Measurements from ENCODE around the gene TF.

Gene TF

DNA sequence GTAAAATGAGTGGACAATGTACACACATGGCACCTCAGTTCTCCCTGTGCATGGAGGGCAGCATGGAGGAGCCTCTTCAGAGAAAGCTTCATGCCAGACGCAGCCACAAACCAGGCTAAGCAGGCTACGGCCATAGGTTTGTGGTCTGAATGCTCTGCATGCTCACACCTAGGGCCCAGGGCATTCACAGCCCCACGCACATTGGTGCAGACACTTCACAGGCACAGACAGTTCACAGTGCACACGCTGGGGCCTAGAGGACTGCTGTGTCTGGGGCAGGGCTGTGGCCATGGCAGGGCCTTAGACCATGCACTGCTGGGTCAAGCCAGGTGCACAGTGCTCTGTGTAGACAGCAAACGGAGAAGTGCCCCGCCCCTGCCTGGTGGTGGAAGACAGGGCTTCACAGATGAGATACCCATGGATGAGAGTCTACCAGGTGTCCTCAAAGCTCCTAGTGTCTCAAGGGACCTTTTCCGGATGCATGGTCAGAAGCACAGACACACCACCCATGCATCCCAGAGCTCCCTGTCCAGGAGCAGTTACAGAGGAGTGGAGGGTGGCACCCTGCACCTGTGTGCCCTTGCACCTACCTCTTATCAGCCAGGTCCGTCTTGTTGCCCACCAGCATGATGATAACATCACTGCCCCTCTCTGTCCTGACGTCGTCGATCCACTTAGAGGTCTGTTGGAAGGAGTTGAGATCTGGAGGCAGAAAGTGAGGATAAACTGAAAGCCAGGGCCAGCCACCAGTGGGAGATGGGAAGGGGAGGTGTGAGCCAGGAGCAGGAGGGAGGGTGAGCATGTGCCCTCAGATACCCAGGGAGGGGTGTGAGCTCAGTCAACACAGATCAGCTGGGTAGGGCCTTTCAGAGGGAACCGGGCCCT, 93.0 kb downstream of the TF start:
- no peak for DNase-seq
- Histone ChIP-seq H3K9ac (ENCODE audit: low read length) (no peak overlapping the region), H3K4me3 (ENCODE audit: low read length) (no peak overlapping the region), H3K36me3 (replicated peaks; ENCODE audit: insufficient read depth, low read length) (no peaks in the 10 kb centered on the region), H3K4me1 (ENCODE audit: low read length) (no peaks in the 10 kb centered on the region), H3K9me3 (replicated peaks; ENCODE audit: insufficient read depth, low read length) (no peaks in the 10 kb centered on the region), H2AFZ (ENCODE audit: low read length) (no peak overlapping the region), H4K20me1 (ENCODE audit: insufficient read depth, low read length) (no peaks in the 10 kb centered on the region), H3K79me2 (ENCODE audit: low read length) (no peaks in the 10 kb centered on the region), H3F3A (ENCODE audit: insufficient read depth, low read length) (no peaks in the 10 kb centered on the region), H3K4me2 (ENCODE audit: low read depth, low read length) (no peak overlapping the region), H3K9me2 (replicated peaks; ENCODE audit: insufficient read depth, low read length) (no peaks in the 10 kb centered on the region), H3K27me3 (replicated peaks; ENCODE audit: insufficient read depth, low read length) (no peaks in the 10 kb centered on the region), H3K27ac (ENCODE audit: low read length) (no peak overlapping the region)
- TF ChIP-seq, protein P1, sequence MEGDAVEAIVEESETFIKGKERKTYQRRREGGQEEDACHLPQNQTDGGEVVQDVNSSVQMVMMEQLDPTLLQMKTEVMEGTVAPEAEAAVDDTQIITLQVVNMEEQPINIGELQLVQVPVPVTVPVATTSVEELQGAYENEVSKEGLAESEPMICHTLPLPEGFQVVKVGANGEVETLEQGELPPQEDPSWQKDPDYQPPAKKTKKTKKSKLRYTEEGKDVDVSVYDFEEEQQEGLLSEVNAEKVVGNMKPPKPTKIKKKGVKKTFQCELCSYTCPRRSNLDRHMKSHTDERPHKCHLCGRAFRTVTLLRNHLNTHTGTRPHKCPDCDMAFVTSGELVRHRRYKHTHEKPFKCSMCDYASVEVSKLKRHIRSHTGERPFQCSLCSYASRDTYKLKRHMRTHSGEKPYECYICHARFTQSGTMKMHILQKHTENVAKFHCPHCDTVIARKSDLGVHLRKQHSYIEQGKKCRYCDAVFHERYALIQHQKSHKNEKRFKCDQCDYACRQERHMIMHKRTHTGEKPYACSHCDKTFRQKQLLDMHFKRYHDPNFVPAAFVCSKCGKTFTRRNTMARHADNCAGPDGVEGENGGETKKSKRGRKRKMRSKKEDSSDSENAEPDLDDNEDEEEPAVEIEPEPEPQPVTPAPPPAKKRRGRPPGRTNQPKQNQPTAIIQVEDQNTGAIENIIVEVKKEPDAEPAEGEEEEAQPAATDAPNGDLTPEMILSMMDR (IDR thresholded peaks at IDR 0.05; ENCODE audit: low read length), result no peak

DNA sequence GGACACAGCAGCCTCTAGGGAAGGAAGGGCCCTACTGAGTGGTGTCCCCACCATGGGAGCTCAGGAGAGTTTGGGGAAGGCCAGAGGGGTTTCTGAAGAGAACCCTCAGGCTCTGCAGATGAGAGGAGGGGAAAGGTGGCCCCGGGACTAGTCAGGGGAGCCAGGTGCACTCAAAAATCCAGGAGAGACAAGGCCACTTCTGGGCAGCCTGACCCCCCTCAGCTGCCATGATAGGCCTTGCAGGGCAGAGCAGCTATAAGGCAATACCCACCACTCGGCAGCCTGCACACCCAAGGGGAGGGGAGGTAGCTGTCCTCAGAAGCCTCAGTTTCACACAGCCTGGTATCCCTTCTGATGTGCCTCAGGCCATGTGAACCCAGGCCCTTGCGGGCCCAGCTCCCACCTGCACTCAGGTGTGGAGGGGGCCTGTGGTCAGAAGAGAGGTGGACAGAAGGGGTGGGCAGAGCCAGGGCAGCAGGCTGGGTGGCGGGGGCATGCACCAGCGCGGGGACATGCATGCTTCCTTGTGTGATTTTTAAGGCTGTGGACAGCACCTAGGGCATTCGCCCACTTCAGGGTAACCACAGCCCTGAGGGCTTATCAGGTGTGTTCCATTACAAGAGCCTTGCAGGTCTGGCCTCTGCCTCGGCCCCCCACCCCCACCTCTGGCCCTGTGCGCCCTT, 94.0 kb downstream of the TF start:
- Histone ChIP-seq H3K4me2 (ENCODE audit: low read depth, low read length) (no peak overlapping the region), H3K27me3 (replicated peaks; ENCODE audit: insufficient read depth, low read length) (no peaks in the 10 kb centered on the region), H3K9me2 (replicated peaks; ENCODE audit: insufficient read depth, low read length) (no peaks in the 10 kb centered on the region), H3K36me3 (replicated peaks; ENCODE audit: insufficient read depth, low read length) (no peaks in the 10 kb centered on the region), H3K9ac (ENCODE audit: low read length) (no peak overlapping the region), H3K4me3 (ENCODE audit: low read length) (no peak overlapping the region), H3K4me1 (ENCODE audit: low read length) (no peaks in the 10 kb centered on the region), H2AFZ (ENCODE audit: low read length) (no peak overlapping the region), H3K79me2 (ENCODE audit: low read length) (no peaks in the 10 kb centered on the region), H3F3A (ENCODE audit: insufficient read depth, low read length) (no peaks in the 10 kb centered on the region), H3K9me3 (replicated peaks; ENCODE audit: insufficient read depth, low read length) (no peaks in the 10 kb centered on the region), H4K20me1 (ENCODE audit: insufficient read depth, low read length) (no peaks in the 10 kb centered on the region), H3K27ac (ENCODE audit: low read length) (no peak overlapping the region)
- no peak for DNase-seq
- TF ChIP-seq EZH2 (optimal IDR thresholded peaks at IDR 0.05; ENCODE audit: low read depth, low read length) (no peak), EZH2phosphoT487 (IDR thresholded peaks at IDR 0.05; ENCODE audit: low read length) (no peak)
- TF ChIP-seq, protein P1 (IDR thresholded peaks at IDR 0.05; ENCODE audit: low read length), result no peak

DNA sequence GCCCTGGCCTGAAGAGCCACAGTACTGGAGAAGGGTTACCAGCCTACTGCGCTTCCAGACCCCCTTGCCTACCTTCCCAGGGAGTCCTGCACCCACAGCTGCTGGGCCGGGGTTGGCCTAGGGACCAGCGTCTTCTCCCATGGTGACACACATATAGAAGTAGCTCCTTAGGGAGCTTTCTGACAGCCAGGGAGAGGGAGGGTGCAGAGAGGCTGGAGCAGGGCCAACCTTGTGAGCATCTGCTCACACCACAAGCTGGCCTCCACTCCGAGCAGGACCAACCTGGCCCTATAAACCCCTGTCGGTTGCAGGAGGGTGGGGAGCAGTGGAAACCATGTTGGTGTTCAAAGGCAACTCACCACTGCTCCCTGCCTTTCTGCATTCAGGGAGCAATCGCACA, 94.6 kb downstream of the TF start:
- no peak for DNase-seq
- no peaks in the 10 kb centered on the region for H3K9me2 ChIP-seq (replicated peaks; ENCODE audit: insufficient read depth, low read length)
- TF ChIP-seq EZH2phosphoT487 (IDR thresholded peaks at IDR 0.05; ENCODE audit: low read length) (no peak), EZH2 (optimal IDR thresholded peaks at IDR 0.05; ENCODE audit: low read depth, low read length) (no peak)
- TF ChIP-seq, protein P1 (IDR thresholded peaks at IDR 0.05; ENCODE audit: low read length), result no peak

More for the DNA sequence above, 94.6 kb downstream of the TF start:
- H2AFZ ChIP-seq (ENCODE audit: low read length), result no peak overlapping the region
- H3K36me3 ChIP-seq (replicated peaks; ENCODE audit: insufficient read depth, low read length), result no peaks in the 10 kb centered on the region
- H3K4me1 ChIP-seq (ENCODE audit: low read length), result no peaks in the 10 kb centered on the region
- H4K20me1 ChIP-seq (ENCODE audit: insufficient read depth, low read length), result no peaks in the 10 kb centered on the region
- no peaks in the 10 kb centered on the region for H3F3A ChIP-seq (ENCODE audit: insufficient read depth, low read length)
- H3K9me3 ChIP-seq (replicated peaks; ENCODE audit: insufficient read depth, low read length), result no peaks in the 10 kb centered on the region
- no peak overlapping the region for H3K9ac ChIP-seq (ENCODE audit: low read length)
- H3K27ac ChIP-seq (ENCODE audit: low read length), result no peak overlapping the region
- H3K27me3 ChIP-seq (replicated peaks; ENCODE audit: insufficient read depth, low read length), result no peaks in the 10 kb centered on the region
- no peak overlapping the region for H3K4me3 ChIP-seq (ENCODE audit: low read length)
- no peaks in the 10 kb centered on the region for H3K79me2 ChIP-seq (ENCODE audit: low read length)
- no peak overlapping the region for H3K4me2 ChIP-seq (ENCODE audit: low read depth, low read length)
